Astrocyte (in vitro differentiated cells and primary cell): ENCODE measurements around the gene ANKRD29. TPM values are rescaled to one million over a fixed set of nuclear protein-coding genes. Genes with fewer than 3 reads are reported as not detected.

Source experiments
- DNase-seq: peaks from one replicate; pipeline ENCODE4 v3.0.0-alpha.2; 2010; ENCODE audit warnings: low read depth
- FAIRE-seq: peaks from 2 replicates; lab custom pipeline; 2011; peaks lifted over from hg19 to GRCh38; lab: Jason Lieb, UNC
- H2AFZ ChIP-seq: 2 replicates; pipeline ENCODE4 v1.6.0; 2012; ENCODE audit warnings: low read depth, low read length, inconsistent platforms
- H3K27ac ChIP-seq: 2 replicates; pipeline ENCODE4 v1.5.1; 2011; ENCODE audit warnings: low read depth, low read length, inconsistent platforms
- H3K27me3 ChIP-seq: 2 replicates; pipeline ENCODE4 v1.6.0; 2011; ENCODE audit warnings: low read length, inconsistent platforms; ENCODE audit not compliant: insufficient read depth
- H3K36me3 ChIP-seq: 2 replicates; pipeline ENCODE4 v1.5.1; 2011; ENCODE audit warnings: low read length, inconsistent platforms; ENCODE audit not compliant: insufficient read depth
- H3K4me1 ChIP-seq: 2 replicates; pipeline ENCODE4 v1.5.1; 2011; ENCODE audit warnings: low read length, inconsistent platforms; ENCODE audit not compliant: insufficient read depth
- H3K4me2 ChIP-seq: 2 replicates; pipeline ENCODE4 v1.6.0; 2012; ENCODE audit warnings: low read length, inconsistent platforms
- H3K4me3 ChIP-seq: 2 replicates; pipeline ENCODE4 v1.5.1; 2011; ENCODE audit warnings: low read depth, mild to moderate bottlenecking, low read length, inconsistent platforms; ENCODE audit not compliant: insufficient read depth
- H3K79me2 ChIP-seq: 2 replicates; pipeline ENCODE4 v1.6.0; 2012; ENCODE audit warnings: mild to moderate bottlenecking, low read length, inconsistent platforms; ENCODE audit not compliant: insufficient read depth
- H3K9ac ChIP-seq: 2 replicates; pipeline ENCODE4 v1.6.0; 2012; ENCODE audit warnings: mild to moderate bottlenecking, low read length, inconsistent platforms
- H3K9me3 ChIP-seq: 2 replicates; pipeline ENCODE4 v1.5.1; 2012; ENCODE audit warnings: low read depth, mild to moderate bottlenecking, low read length, inconsistent platforms; ENCODE audit not compliant: insufficient read depth
- H4K20me1 ChIP-seq: 2 replicates; pipeline ENCODE4 v1.6.0; 2012; ENCODE audit warnings: low read length, inconsistent platforms; ENCODE audit not compliant: insufficient read depth
- H3K27ac Mint-ChIP-seq: one replicate; pipeline ENCODE4 v1.8.0; 2021; ENCODE audit warnings: mild to moderate bottlenecking, mixed read lengths; ENCODE audit not compliant: unreplicated experiment
- H3K27me3 Mint-ChIP-seq: one replicate; pipeline ENCODE4 v1.8.0; 2021; ENCODE audit warnings: low read depth, mixed read lengths; ENCODE audit not compliant: unreplicated experiment
- H3K36me3 Mint-ChIP-seq: one replicate; pipeline ENCODE4 v1.8.0; 2021; ENCODE audit warnings: low read depth, mixed read lengths; ENCODE audit not compliant: unreplicated experiment
- H3K4me1 Mint-ChIP-seq: one replicate; pipeline ENCODE4 v1.8.0; 2021; ENCODE audit warnings: low read depth, mixed read lengths; ENCODE audit not compliant: unreplicated experiment
- H3K4me3 Mint-ChIP-seq: one replicate; pipeline ENCODE4 v1.8.0; 2021; ENCODE audit warnings: mild to moderate bottlenecking, moderate library complexity, mixed read lengths; ENCODE audit not compliant: unreplicated experiment
- H3K9me3 Mint-ChIP-seq: one replicate; pipeline ENCODE4 v1.8.0; 2021; ENCODE audit warnings: mild to moderate bottlenecking, mixed read lengths; ENCODE audit not compliant: unreplicated experiment
- EZH2 ChIP-seq: IDR thresholded peaks from 2 replicates; pipeline ENCODE4 v1.6.1; 2012; ENCODE audit warnings: mild to moderate bottlenecking, low read length, inconsistent platforms; ENCODE audit not compliant: insufficient read depth
- total RNA-seq: library from RNA; stranded (reverse); gene quantifications from 2 replicates; pipeline ENCODE4 v1.2.1, GENCODE V29; 2021
- TF ChIP-seq, protein P1 (sequence below): IDR thresholded peaks from 2 replicates; pipeline ENCODE4 v1.5.1; 2011; ENCODE audit warnings: low read depth, mild to moderate bottlenecking, inconsistent platforms, low read length, moderate library complexity; ENCODE audit not compliant: insufficient read depth

ANKRD29 gene
- total RNA-seq, 1 donor from 2014 or later = 0.75 TPM

- Histone ChIP-seq H3K4me2 (no peak overlapping the region), H3K9ac (no peak overlapping the region), H3K36me3 (no peaks in the 10 kb centered on the region), H3K79me2 (no peaks in the 10 kb centered on the region), H3K9me3 (no peaks in the 10 kb centered on the region), H2AFZ (no peak overlapping the region), H3K4me1 (peaks cover 7% of the 10 kb centered on the region), H4K20me1 (no peaks in the 10 kb centered on the region), H3K4me3 (no peak overlapping the region), H3K27ac (no peak overlapping the region), H3K27me3 (peaks cover 34% of the 10 kb centered on the region)
- Mint-ChIP-seq H3K27ac (no peak overlapping the region), H3K4me1 (no peaks in the 10 kb centered on the region), H3K4me3 (no peak overlapping the region), H3K36me3 (no peaks in the 10 kb centered on the region), H3K9me3 (peaks cover 3% of the 10 kb centered on the region), H3K27me3 (peaks cover 47% of the 10 kb centered on the region)
- TF ChIP-seq EZH2 = no peak
- TF ChIP-seq, protein P1, sequence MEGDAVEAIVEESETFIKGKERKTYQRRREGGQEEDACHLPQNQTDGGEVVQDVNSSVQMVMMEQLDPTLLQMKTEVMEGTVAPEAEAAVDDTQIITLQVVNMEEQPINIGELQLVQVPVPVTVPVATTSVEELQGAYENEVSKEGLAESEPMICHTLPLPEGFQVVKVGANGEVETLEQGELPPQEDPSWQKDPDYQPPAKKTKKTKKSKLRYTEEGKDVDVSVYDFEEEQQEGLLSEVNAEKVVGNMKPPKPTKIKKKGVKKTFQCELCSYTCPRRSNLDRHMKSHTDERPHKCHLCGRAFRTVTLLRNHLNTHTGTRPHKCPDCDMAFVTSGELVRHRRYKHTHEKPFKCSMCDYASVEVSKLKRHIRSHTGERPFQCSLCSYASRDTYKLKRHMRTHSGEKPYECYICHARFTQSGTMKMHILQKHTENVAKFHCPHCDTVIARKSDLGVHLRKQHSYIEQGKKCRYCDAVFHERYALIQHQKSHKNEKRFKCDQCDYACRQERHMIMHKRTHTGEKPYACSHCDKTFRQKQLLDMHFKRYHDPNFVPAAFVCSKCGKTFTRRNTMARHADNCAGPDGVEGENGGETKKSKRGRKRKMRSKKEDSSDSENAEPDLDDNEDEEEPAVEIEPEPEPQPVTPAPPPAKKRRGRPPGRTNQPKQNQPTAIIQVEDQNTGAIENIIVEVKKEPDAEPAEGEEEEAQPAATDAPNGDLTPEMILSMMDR = no peak
- DNase-seq (no peak), FAIRE-seq (no peak)
Measured at GRCh38 chr18:23617412-23618014, 45.2 kb downstream of the ANKRD29 start.

GRCh38 chr18:23616258-23616657 is 46.5 kb downstream of the ANKRD29 start:
- H3K4me3 ChIP-seq = no peak overlapping the region
- H3K9me3 ChIP-seq = no peaks in the 10 kb centered on the region
- no peaks in the 10 kb centered on the region for H4K20me1 ChIP-seq
- Mint-ChIP-seq H3K4me1 (no peaks in the 10 kb centered on the region), H3K4me3 (no peak overlapping the region), H3K9me3 (peaks cover 3% of the 10 kb centered on the region), H3K36me3 (no peaks in the 10 kb centered on the region), H3K27me3 (peaks cover 38% of the 10 kb centered on the region), H3K27ac (no peak overlapping the region)
- H3K79me2 ChIP-seq = no peaks in the 10 kb centered on the region
- H3K4me2 ChIP-seq = no peak overlapping the region
- H3K27ac ChIP-seq = no peak overlapping the region
- H3K27me3 ChIP-seq = peaks cover 25% of the 10 kb centered on the region
- DNase-seq (no peak), FAIRE-seq (no peak)
- no peak overlapping the region for H3K9ac ChIP-seq
- peaks cover 7% of the 10 kb centered on the region for H3K4me1 ChIP-seq
- H2AFZ ChIP-seq = no peak overlapping the region
- no peaks in the 10 kb centered on the region for H3K36me3 ChIP-seq
- TF ChIP-seq, protein P1 = no peak
- no peak for TF ChIP-seq EZH2

- Mint-ChIP-seq H3K27me3 (peaks cover 25% of the 10 kb centered on the region), H3K36me3 (no peaks in the 10 kb centered on the region), H3K4me3 (no peak overlapping the region), H3K9me3 (no peaks in the 10 kb centered on the region), H3K4me1 (no peaks in the 10 kb centered on the region), H3K27ac (no peak overlapping the region)
- Histone ChIP-seq H3K36me3 (no peaks in the 10 kb centered on the region), H3K79me2 (no peaks in the 10 kb centered on the region), H3K4me3 (no peak overlapping the region), H2AFZ (no peak overlapping the region), H3K9ac (no peak overlapping the region), H3K27ac (no peak overlapping the region), H3K9me3 (no peaks in the 10 kb centered on the region), H3K4me1 (peaks cover 7% of the 10 kb centered on the region), H3K27me3 (peaks cover 12% of the 10 kb centered on the region), H4K20me1 (no peaks in the 10 kb centered on the region), H3K4me2 (no peak overlapping the region)
- no peak for TF ChIP-seq EZH2
- TF ChIP-seq, protein P1 = no peak
- no peak for FAIRE-seq
- no peak for DNase-seq
Measured at GRCh38 chr18:23614891-23615290, 47.8 kb downstream of the ANKRD29 start.
